HL-60 (cell line): ENCODE data around the gene ZRANB1.

ENCODE experiments used
- GABPA ChIP-seq: IDR thresholded peaks from 2 replicates; pipeline ENCODE4 v1.6.1; 2012; ENCODE audit warnings: low read depth
- POLR2AphosphoS5 ChIP-seq: IDR thresholded peaks from 2 replicates; pipeline ENCODE4 v1.6.1; 2012; ENCODE audit warnings: low read depth
- SPI1 ChIP-seq: IDR thresholded peaks from 2 replicates; pipeline ENCODE4 v1.6.1; 2012; ENCODE audit warnings: low read depth, mild to moderate bottlenecking, borderline replicate concordance
- TF ChIP-seq, protein P1 (sequence below): IDR thresholded peaks from one replicate; pipeline ENCODE4 v1.5.1; 2011; ENCODE audit warnings: low read length, control low read depth, inconsistent platforms; ENCODE audit not compliant: insufficient read depth
- TF ChIP-seq, protein P2 (sequence below): IDR thresholded peaks from 2 replicates; pipeline ENCODE4 v1.6.1; 2012; ENCODE audit warnings: low read depth; ENCODE audit not compliant: insufficient replicate concordance

DNA sequence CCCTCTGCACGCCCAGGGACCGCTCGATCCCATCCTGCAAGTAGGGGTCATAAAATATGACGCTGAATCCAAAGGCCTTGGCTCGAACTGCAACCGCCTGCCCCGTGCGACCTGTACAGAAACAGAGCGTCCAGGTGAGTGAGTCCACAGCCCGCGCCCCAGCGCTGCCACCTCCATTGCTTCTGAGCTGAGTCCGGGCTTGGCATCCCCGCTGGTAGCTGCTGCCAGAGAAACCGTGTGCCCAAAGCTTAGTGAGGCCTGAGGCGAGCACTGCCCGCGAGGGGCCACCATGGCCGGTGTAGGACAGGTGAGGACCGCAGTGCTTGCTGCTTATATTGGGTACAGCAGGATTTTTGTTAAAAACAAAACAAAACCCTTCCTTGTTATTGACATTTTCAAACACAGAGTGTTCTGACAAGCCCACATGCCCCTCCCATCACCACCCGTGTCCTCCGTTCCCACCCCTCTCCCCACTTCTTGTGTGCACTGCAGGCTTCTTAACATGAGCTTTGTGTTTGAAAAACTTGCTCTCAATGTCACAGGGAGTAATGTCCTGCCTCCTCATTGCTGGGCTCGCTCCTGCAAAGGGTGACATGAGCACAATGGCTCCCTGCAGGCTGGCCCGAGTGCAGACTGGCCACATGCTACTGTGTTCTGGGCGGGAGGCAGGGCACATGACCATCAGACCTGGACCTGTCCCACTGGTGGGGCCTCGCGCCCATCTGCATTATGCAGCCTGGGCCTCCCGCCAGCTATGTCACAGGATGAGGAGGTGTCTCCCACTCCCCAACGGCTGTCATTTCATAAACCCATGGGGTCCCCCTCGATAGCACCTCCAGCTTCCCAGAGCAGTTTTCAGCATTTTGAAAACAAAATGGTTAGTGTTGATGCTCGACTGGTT is 52.9 kb downstream of the ZRANB1 start:
- TF ChIP-seq, protein P1, sequence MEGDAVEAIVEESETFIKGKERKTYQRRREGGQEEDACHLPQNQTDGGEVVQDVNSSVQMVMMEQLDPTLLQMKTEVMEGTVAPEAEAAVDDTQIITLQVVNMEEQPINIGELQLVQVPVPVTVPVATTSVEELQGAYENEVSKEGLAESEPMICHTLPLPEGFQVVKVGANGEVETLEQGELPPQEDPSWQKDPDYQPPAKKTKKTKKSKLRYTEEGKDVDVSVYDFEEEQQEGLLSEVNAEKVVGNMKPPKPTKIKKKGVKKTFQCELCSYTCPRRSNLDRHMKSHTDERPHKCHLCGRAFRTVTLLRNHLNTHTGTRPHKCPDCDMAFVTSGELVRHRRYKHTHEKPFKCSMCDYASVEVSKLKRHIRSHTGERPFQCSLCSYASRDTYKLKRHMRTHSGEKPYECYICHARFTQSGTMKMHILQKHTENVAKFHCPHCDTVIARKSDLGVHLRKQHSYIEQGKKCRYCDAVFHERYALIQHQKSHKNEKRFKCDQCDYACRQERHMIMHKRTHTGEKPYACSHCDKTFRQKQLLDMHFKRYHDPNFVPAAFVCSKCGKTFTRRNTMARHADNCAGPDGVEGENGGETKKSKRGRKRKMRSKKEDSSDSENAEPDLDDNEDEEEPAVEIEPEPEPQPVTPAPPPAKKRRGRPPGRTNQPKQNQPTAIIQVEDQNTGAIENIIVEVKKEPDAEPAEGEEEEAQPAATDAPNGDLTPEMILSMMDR: no peak
- no peak for TF ChIP-seq SPI1
- TF ChIP-seq POLR2AphosphoS5: 0 out of 2 replicates have a peak, but pooled peaks have one; percentile 22
- TF ChIP-seq GABPA: no peak
- TF ChIP-seq, protein P2, sequence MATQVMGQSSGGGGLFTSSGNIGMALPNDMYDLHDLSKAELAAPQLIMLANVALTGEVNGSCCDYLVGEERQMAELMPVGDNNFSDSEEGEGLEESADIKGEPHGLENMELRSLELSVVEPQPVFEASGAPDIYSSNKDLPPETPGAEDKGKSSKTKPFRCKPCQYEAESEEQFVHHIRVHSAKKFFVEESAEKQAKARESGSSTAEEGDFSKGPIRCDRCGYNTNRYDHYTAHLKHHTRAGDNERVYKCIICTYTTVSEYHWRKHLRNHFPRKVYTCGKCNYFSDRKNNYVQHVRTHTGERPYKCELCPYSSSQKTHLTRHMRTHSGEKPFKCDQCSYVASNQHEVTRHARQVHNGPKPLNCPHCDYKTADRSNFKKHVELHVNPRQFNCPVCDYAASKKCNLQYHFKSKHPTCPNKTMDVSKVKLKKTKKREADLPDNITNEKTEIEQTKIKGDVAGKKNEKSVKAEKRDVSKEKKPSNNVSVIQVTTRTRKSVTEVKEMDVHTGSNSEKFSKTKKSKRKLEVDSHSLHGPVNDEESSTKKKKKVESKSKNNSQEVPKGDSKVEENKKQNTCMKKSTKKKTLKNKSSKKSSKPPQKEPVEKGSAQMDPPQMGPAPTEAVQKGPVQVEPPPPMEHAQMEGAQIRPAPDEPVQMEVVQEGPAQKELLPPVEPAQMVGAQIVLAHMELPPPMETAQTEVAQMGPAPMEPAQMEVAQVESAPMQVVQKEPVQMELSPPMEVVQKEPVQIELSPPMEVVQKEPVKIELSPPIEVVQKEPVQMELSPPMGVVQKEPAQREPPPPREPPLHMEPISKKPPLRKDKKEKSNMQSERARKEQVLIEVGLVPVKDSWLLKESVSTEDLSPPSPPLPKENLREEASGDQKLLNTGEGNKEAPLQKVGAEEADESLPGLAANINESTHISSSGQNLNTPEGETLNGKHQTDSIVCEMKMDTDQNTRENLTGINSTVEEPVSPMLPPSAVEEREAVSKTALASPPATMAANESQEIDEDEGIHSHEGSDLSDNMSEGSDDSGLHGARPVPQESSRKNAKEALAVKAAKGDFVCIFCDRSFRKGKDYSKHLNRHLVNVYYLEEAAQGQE: no peak
